NCI-H1048 (cell line): ENCODE data around the gene AK5.
"Not testable (repeated sequence)": the region's sequence is repeated elsewhere in the genome, so short reads cannot be mapped to it uniquely, and the experiment has no call there.

ENCODE experiments used
- DNase-seq: peaks from one replicate; lab custom pipeline; 2025; lab: John Stamatoyannopoulos, UW

AK5 gene

DNA sequence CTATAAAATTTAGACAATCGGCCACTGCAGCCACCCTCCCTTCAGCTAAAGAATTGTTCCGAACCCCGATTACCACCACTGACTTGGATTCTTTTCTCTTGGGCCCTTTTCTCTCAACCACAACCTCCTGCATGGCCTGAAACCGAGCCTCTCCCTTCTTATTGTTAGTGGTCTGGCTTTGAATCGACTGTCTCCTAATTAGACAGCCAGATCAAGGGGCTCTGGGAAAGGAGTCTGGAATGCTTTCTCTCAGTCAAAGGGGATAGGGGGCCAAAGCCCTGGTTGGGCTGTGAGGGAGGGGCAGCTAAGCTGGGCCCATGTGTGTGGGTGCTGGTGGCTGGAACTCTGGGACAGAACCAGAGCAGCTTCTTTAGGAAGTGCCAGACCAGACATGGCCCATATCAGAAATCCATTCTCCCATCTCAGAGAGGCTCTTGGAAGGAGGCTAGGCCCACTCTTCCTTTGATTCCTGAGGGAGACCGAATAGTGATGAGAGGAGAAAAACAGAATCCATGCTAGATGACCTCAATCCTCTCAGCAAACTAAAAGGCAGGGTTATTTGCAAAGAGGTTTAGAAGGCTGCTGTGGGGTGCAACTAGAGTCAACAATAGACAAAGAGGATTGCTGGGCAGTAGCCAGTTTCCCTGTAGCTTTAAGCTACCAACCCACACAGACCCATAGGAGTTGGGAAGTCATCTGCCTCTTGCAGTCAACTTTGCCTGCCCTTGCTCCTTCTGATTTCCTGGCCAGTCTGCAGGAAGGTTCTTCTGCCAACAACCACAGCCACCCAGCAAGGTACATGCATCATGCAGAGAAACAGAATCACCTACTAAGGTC is 117.6 kb downstream of the AK5 start:
- DNase-seq, result no peak

DNA sequence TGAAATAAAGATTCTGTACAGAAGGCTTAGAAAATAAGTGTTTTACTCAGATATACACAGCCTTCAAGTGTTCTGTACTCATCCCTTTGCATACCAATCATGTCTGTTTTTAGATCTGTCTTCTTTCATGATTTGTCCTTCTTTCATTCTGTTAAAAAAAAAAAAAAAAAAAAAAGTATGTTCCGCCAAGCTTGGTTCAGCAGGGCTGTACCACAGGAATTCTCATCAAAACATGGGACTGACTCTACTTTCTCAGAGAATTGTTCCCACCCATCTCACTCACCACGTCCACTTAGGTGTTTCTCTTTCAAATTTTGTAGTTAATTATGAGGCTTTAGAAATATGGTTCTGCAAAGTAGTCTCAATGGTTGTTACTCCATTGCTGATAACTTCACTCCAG is 119.0 kb downstream of the AK5 start:
- DNase-seq, result no peak

DNA sequence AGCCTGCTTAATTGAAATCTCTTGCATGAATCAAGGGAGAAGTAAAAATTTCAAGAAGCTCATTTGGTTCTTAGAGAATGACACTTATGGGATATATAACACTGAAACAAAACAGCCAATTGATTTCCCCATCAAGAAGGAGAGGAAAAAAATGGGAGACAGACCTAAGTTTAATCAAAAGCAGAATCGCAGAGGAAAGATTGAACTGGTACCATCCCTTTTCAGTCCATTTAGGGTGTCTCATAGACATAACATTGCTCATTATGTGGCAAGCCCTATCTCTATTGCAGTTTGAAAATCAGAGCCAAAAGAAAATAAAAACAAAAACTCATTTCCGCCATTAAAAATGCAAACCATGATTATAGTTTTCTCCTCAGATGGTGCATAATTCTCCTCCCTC is 119.6 kb downstream of the AK5 start:
- no peak for DNase-seq

DNA sequence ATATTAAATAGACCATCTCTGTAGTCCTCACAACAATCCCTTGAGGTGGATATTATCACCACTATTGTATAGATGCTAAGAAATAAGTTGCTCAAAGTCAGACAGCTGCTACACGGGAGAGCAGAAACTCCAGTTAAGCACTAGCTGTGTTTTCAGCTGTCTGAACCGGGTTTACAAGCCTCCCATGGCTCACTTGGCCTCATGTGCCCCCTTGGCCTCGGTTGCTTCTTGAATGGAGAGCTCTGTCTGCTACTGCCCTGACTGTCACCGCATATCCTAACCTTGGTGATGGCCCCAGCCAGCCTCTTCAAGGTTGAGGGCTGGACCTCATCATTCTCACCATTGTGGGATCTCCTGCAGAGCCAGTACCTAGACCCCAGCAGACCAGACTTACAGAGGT is 123.4 kb downstream of the AK5 start:
- DNase-seq, result no peak

DNA sequence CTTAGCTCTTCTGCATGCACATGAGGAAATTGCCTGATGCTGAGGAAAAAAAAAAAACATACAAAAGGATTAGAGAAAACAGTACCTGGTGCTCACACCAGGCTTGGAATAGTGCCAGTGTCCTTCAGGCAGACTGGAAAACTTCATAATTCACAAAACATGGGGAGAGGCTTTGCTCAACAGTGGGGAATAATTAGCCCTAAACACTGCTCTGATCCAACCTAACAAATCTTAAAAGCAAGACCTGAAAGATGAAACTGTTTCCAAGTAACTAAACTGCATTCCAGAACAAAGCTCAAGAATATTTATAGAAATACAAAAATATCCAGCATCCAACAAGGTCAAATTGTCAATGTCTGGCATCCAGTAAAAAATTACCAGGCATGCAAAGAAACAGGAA is 124.8 kb downstream of the AK5 start:
- DNase-seq, result peak; percentile 86

DNA sequence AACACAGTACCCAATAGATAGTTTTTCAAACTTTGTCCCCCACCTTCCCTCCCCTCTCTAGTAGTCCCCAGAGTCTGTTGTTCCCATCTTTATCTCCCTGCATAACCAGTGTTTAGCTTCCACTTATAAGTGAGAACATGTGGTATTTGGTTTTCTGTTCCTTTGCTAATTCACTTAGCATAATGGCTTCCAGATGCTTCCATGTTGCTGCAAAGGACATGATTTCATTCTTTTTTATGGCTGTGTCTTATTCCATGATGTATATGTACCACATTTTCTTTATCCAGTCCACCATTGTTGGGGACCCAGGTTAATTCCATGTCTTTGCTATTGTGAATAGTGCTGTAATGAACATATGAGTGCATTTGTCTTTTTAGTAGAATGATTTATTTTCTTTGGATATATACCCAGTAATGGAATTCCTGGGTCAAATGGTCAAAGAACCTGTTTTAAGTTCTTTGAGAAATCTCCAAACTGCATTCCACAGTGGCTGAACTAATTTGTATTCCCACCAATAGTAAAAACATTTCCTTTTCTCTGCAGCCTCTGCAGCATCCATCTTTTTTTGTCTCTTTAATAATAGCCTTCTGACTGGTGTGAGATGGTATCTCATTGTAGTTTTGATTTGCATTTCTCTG is 126.0 kb downstream of the AK5 start:
- DNase-seq, result no peak

DNA sequence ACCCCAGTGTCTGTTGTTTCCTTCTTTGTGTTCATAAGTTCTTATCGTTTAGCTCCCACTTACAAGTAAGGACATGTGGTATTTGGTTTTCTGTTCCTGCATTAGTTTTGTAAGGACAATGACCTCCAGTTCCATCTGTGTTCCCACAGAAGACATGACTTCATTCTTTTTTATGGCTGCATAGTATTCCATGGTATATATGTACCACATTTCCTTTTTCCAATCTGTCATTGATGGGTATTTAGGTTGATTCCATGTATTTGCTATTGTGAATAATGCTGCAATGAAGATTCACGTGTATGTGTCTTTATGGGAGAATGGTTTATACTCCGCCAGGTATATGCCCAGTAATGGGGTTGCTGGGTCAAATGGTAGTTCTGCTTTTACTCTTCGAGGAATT is 127.1 kb downstream of the AK5 start:
- DNase-seq, result not testable (repeated sequence)

DNA sequence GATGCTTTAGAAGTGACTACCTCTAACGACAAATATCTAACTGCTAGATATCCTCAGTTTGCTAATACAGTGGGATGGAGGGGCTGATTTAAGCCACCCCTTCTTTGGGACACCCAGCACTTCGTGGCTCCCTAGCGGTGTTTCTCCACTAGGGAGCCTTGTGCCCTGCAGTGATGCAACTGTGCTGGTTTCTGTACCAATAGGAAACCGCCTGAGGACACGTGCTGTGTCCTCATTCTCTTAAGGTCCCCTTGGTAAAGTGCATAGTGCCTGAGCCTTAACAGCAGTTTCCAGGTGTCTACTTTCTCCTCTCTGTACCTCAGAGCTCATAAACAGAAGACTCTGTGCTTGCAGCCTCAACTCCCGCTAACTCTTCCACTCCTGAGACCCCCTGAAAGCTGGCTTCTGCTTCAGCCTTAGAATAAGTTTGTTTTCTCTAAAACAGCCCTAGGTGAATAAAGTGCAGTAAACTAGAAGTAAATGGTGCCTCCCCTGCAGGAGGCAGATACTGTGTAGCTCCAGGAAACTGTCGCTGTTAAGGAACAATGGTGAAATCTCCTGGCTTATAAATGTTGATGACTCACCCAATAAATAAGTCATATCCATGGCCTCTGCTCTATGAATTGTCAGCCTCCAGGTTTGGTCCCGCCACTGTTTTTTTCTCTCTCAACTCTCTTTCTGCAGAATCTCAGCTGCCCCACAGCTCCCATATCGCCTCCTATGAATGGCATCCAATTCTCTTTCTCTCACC is 130.4 kb downstream of the AK5 start:
- DNase-seq, result no peak

DNA sequence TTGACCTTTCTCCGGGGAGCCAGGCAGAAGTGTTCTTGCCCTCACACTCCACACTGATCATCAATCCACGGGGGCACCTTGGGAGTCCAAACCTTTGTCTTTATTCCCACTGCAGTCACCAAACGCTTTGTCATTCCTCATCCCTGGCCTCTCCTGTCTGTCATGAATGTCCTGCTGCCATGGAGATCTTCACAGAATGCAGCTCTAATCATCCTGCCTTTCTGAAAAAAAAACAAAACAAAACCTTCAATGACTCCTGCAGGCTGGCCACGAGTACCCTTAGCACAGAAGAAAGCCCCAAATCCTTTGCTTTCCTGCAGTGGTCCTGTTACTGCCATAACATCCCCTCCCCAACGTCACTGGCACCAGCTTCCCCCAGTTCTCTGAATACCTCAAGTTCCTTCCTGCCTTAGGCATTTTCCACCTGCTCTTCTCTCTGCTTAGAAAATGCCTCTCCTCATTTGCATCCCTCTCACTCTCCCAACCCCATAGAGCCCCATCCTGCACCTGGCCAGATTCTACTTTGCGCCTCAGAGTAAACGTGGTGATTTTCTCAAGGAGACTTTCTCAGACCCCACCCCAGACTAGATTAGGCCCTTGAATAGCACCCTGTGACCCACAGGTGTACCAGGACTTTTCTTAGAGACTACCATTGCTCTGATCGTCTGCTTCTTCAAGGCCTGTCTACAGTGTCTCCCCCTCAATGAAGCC is 131.2 kb downstream of the AK5 start:
- peak; percentile 48 for DNase-seq

DNA sequence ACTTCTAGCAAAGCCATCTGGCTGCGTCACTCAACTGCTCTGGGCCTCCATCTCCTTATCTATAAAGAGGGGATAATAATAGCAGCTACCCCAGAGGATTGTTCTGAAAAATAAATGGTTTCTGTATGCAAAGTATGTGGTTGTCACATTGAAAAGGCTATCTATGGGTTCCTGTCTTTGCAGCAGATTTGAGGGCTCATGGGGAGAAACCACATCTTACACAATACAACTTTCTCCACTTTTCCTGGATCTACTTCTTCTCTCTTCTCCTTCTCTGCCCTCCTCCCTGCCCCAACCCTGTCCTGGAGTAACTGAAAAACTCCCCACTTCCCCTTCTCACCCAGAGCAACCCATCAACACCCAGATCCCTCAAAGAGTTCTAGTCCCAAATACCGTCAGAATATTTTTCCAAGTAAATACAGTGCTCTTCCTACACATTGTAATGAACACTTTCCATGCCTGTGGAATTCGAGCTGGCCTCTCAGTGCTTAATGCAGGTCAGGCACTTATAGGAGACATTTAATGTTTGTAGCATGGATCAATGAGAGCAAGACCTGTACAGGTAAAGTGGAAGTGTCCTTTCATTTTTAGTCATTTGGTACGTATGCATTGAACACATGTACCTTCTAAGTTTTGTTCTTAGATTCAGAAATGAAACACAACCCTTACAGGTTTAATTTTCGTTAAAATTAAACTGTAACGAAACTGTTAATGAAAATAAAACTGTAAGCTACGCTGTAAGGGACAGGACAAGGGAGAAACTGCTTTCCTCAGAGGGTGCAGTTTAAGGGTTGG is 131.9 kb downstream of the AK5 start:
- peak; percentile 52 for DNase-seq

DNA sequence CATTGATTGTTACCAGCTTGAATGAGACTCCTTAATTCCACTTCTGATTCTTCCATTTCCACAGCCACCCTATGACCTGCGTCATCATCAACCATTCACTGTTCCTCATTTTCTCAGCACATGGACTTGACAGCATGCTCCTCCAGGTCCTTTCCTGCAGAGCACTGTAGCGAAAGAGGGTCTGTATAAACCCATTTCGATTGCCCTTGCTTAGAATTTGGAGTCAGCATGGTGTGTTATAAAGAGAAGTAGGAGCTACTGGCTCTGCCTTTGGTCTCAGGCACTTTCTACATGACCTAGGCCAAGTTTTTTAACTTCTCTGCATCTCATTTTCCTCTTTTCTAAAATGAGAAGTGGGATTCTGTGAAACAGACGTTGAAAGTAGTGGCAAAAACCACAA is 133.8 kb downstream of the AK5 start:
- DNase-seq, result no peak

DNA sequence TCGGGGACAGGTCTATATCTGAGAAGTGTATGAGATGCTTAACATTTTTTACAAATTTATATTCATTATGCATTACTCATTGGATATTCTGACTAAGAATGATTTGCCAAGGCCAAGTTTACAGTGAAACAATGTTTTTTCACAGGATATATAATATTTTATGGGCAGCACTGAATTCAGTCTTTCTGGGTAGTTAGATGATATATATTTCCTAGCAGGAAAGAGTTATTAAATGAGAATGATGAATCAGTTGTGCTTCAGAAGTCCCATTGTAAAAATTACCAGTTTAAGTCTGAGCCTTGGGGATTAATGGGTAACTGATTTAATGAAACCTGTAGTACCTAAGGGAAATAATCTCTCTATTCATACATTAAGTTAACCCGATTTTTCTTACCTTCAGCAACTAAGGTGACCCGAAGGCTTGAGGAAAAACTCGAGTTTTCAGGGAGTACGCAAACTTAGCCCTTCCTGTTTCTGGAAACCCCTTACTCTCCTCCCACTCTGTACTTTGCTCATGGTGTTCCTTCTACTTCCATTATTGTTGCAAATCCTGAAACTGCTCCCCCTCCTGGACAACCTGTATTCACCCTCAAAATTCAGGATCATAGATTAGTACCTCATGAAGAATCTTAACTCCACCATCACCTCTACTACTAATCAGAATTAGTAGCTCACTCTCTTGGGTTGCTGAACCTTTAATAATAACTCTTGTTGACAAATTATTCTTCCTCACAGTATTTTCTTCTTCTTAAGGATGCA is 135.1 kb downstream of the AK5 start:
- no peak for DNase-seq

DNA sequence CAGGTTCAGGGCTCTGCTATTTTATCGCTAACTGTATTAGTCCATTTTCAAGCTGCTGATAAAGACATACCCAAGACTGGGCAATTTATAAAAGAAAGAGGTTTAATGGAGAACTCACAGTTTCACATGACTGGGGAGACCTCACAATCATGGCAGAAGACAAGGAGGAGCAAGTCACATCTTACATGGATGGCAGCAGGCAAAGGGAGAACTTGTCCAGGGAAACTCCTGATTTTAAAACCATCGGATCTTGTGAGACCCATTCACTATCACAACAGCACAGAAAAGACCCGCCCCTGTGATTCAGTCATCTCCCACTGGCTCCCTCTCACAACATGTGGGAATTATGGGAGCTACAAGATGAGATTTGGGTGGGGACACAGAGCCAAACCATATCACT is 136.2 kb downstream of the AK5 start:
- DNase-seq, result not testable (repeated sequence)

DNA sequence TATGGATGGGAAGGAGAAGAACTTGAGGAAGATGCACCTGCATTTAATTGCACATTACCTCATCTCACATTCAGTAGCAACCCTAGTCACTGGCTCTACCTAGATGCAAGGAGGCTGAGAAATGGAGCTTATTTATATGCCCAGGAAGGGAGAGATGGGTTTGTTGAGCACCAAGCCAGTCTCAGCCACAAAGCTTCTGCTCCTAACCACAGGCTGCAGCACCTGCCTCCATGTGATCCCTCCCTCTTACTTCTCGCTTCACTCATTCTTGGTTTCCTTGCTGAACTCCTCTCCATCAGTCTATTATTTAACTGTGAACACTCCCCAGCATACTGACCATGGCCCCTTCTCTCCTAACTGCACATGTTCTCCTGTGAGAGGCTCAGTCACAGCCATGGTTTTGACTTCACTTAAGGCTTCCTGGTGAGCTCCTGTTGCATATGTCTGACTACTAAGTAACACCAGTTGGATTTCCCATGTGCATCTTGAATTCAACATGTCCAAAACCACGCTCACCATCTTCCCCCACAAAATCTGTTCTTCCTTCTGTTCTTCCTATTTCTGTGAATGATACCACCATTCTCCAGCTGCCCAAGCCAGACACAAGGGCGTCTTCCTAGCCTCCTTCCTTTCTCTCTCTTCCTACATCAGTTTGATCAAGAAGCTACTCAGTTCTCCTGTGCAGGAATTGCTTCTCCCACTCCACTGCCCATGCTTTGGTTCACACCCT is 139.8 kb downstream of the AK5 start:
- DNase-seq, result no peak

DNA sequence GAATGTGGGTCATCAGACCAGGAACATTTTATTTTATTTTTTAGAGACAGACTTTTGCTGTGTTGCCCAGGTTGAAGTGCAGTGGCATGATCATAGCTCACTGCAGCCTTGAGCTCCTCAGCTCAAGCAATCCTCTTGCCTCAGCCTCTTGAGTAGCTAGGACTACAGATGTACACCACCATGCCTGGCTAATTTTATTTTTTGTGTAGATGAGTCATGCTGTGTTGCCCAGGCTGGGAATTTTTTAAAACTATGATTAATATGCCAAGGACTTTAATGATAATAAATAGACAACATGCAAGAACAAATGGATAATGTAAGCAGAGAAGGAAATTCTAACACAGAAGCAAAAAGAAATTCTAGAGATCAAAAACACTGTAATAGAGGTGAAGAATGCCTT is 142.4 kb downstream of the AK5 start:
- DNase-seq, result no peak

DNA sequence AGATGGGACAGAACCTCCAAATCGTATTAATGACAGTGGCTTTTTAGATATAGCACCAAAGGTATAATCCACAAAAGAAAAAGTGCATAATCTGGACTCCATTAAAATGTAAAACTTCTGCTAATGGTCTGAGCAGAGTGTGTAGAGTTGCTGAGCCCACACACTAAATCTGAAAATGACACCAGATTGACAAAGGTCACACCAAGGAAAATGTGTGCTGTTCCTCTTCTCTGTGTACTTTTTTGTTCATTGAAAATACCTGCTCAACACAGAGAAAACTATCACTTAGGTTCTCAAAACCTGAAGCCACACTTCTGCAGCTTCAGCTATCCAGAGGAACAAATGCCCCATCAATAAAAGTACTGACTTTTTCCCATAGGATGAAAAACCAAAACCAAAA is 146.2 kb downstream of the AK5 start:
- DNase-seq, result no peak

DNA sequence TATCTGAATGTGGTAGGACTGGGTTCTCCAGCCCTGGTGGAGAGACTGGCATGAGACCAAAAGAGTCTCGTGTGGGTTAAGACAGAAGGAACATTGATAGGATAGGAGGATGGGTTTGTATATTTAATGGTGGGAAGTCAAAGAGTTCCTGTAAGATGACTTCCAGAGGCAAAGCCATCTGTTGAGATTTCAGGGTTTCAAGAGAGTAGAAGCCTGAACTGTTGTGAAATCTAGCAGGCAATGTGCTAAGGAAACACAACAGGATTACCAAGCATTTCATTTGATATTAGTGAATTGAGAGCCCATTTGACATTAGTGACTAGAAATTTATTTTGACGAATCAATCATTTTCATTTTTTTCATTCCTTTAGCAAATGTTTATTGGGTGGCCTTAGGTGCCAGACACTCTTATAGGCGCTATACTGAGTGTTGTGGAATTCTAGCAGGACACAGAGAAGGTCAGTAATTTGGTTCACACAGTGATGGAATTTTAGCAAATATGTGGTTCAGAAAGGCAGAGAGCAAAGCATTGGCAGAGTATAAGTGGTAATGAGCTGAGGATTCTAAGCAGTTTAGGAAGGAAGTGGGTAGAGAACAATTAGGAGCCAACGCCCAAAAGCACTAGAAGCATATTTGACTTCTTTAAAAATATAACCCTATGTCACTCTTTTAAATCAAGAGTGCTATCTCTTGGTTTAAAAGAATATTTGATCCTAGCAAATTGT is 149.3 kb downstream of the AK5 start:
- DNase-seq, result no peak

DNA sequence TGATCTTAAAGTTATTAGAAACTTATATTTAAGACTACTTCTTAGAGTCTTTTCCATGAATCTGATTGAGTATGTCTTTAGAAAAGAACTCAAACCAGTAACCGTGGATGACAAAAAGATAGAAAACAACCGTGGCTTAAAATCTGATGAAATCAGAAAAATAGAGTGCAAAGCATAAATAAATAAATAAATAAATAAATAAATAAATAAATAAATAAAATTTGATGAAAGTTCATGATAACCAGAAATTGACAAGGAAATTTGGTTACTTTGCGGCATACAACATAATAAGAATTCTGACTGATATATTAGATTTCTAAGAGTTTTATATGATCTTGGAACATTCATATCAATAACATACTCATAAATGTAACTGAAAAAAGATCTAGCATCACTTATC is 152.1 kb downstream of the AK5 start:
- no peak for DNase-seq

DNA sequence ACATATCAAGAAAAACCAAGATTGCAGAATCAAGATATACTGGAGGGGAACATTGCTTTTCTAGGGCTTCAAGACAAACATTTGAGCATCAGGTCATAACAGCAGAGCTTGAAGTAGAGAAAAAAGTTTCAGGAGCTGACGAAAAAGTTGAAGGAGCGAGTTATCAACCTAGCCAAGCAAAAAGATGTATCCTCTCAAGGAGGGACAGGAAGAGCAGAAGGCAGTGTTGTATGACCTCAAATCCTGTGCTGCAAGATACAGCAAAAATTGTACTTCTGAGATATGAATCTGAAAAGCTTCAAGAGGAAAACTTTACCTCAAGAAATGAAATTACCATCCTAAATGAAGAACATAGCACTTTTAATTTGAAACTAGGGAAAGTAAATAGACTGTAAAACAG is 153.1 kb downstream of the AK5 start:
- no peak for DNase-seq
